Hepatocyte (in vitro differentiated cells): ENCODE results near the gene ITGA8.

Experiments
- EZH2 ChIP-seq: fragments of 200-600 bp; sonication (generic); IDR thresholded peaks from 2 replicates; pipeline ENCODE4 v1.6.1; 2016; ENCODE audit warnings: antibody characterized with exemption, mild to moderate bottlenecking, borderline replicate concordance
- TF ChIP-seq, protein P1 (sequence below): fragments of 200-600 bp; sonication (generic); IDR thresholded peaks from 2 replicates; pipeline ENCODE4 v1.5.1; 2016; ENCODE audit warnings: antibody characterized with exemption, mild to moderate bottlenecking; ENCODE audit not compliant: poor library complexity

DNA sequence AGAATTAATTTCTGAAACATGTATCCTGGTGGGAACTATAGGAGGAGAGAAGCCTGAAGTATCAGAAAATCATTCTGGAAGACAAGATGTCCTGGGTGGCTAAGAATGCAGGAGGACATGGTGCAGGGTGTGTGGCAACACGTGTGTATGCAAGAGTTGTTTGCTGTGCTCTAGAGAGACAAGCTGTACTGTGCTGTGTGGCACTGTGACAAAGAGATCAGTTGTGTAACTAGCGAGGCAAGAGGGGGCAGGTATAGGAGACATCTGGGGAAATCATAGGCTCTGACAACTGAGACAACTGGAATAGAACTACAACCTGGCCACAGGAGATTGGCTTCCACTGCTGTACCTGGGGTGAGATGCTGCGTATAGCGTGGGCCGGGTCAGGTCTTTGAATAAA lies 9.3 kb downstream of the ITGA8 start:
- TF ChIP-seq, protein P1, sequence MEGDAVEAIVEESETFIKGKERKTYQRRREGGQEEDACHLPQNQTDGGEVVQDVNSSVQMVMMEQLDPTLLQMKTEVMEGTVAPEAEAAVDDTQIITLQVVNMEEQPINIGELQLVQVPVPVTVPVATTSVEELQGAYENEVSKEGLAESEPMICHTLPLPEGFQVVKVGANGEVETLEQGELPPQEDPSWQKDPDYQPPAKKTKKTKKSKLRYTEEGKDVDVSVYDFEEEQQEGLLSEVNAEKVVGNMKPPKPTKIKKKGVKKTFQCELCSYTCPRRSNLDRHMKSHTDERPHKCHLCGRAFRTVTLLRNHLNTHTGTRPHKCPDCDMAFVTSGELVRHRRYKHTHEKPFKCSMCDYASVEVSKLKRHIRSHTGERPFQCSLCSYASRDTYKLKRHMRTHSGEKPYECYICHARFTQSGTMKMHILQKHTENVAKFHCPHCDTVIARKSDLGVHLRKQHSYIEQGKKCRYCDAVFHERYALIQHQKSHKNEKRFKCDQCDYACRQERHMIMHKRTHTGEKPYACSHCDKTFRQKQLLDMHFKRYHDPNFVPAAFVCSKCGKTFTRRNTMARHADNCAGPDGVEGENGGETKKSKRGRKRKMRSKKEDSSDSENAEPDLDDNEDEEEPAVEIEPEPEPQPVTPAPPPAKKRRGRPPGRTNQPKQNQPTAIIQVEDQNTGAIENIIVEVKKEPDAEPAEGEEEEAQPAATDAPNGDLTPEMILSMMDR = no peak
- no peak for TF ChIP-seq EZH2
